Left ventricle myocardium inferior (tissue), 1 donor: ENCODE measurements around the gene CLEC16A. TPM values are rescaled to one million over a fixed set of nuclear protein-coding genes. Genes with fewer than 3 reads are reported as not detected.

Experiments used
- DNase-seq: peaks from one replicate; pipeline ENCODE4 v3.0.0-alpha.2; 2020
- H3K27ac ChIP-seq: fragments of 200-600 bp; replicated peaks from 2 replicates; pipeline ENCODE4 v1.8.0; 2021
- H3K27me3 ChIP-seq: fragments of 200-600 bp; 2 replicates; pipeline ENCODE4 v1.8.0; 2021; ENCODE audit warnings: low read depth
- H3K36me3 ChIP-seq: fragments of 200-600 bp; 2 replicates; pipeline ENCODE4 v1.8.0; 2021
- H3K4me1 ChIP-seq: fragments of 200-600 bp; 2 replicates; pipeline ENCODE4 v1.8.0; 2021
- H3K4me3 ChIP-seq: fragments of 200-600 bp; 2 replicates; pipeline ENCODE4 v1.8.0; 2021; ENCODE audit warnings: mild to moderate bottlenecking, moderate library complexity
- H3K9me3 ChIP-seq: fragments of 200-600 bp; replicated peaks from 2 replicates; pipeline ENCODE4 v1.8.0; 2021
- CTCF ChIP-seq: fragments of 200-600 bp; IDR thresholded peaks from 2 replicates; pipeline ENCODE4 v1.8.0; 2021; ENCODE audit warnings: antibody characterized with exemption, mild to moderate bottlenecking, borderline replicate concordance
- intact Hi-C: fragments of 100-400 bp; cut with micrococcal nuclease; formaldehyde crosslinking; loops from one replicate; pipeline ENCODE4 v1.11.0; 2022
- total RNA-seq: library from RNA; stranded (reverse); fragmentation: NEBNext Ultra II Directional; extraction: Animal tissue kit (Norgen Biotek cat#: 25700); gene quantifications from one replicate; pipeline ENCODE4 v1.2.1, GENCODE V29; 2021
- donor health status: DM: no; HTN: yes; CAD: no; lungs with severe emphysema.

CLEC16A gene
- total RNA-seq, 1 donor from 2014 or later, result 24.6 TPM

- H3K27ac ChIP-seq, result peak overlapping the region; percentile 50
- no peak for DNase-seq
- intact Hi-C loops, result loop anchor here (2.0 kb wide), 1 partner anchor 32 kb away; no protein-coding TSS in a partner anchor
Observed at GRCh38 chr16:11138769-11139325, 194.5 kb downstream of the CLEC16A start.

DNA sequence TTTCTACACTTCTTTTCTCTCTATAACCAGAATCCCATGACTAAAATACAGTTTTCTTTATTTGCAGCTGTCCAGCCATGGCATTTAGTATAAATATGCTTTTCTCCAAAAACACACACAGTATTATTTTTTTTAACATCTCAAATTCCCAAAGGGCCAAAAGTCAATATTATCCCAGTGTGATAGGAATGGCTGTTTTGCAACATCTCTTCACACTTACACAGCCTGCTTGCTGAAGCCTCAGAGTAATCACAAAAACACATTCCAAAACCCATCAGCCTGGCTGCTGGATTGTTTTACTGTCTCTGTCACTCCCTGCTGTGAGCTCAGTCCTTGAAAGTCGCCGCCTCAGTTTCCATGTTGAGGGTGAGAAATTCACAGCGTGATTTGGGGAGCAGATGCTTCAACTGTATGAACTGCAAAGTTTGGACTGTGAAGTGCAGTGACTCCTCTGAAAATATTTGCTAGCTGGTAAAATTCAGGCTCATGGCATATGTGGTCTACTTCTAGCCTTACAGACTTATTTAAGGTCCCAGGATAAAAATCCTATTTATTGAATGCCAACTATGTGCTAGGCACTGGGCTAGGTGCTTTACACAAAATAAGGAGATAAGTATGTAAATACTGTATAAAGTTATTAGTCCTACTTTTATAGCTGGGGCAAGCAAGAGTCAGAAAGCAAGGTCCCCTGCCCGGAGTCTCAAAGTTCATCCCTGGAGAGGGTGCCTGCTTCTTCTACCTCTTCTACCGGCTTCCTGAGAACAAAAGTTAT lies 195.1 kb downstream of the CLEC16A start:
- Histone ChIP-seq H3K9me3 (no peaks in the 10 kb centered on the region), H3K27ac (peak overlapping the region; percentile 50), H3K4me3 (no peak overlapping the region), H3K27me3 (no peaks in the 10 kb centered on the region), H3K36me3 (no peaks in the 10 kb centered on the region), H3K4me1 (peaks cover 84% of the 10 kb centered on the region)
- TF ChIP-seq CTCF, result no peak
- no peak for DNase-seq
- intact Hi-C loops, result loop anchor here (2.0 kb wide), 1 partner anchor 33 kb away; no protein-coding TSS in a partner anchor

More at GRCh38 chr16:11138769-11139325, 194.5 kb downstream of the CLEC16A start:
- Histone ChIP-seq H3K36me3 (no peaks in the 10 kb centered on the region), H3K27me3 (no peaks in the 10 kb centered on the region), H3K4me1 (peaks cover 84% of the 10 kb centered on the region), H3K9me3 (no peaks in the 10 kb centered on the region), H3K4me3 (no peak overlapping the region)
- TF ChIP-seq CTCF, result no peak

GRCh38 chr16:11140098-11140375 lies 195.7 kb downstream of the CLEC16A start:
- no peaks in the 10 kb centered on the region for H3K27me3 ChIP-seq
- no peak overlapping the region for H3K4me3 ChIP-seq
- no peak for TF ChIP-seq CTCF
- intact Hi-C loops, result no loop called here
- no peak for DNase-seq
- peaks cover 82% of the 10 kb centered on the region for H3K4me1 ChIP-seq
- H3K27ac ChIP-seq, result no peak overlapping the region
- no peaks in the 10 kb centered on the region for H3K36me3 ChIP-seq
- no peaks in the 10 kb centered on the region for H3K9me3 ChIP-seq

DNA sequence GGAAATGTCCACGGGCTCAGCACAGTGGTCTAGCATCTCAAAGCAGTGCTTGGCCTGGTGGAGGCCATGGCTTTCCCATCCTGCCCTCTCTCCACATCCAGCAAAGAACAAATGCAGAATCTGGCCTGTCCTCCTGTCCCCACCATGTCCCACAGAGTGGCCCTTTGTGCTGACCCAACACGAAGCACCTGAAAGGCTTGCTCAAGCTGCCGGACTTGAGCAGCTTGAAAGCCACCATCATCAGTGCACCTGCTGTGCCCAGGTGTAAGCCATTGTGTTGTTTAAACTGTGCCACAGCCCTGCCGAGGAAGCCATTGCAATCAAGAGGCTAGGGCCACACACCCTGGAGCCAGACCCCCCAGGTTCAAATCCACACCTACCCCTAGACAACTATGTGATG lies 196.1 kb downstream of the CLEC16A start:
- no peak overlapping the region for H3K4me3 ChIP-seq
- no peaks in the 10 kb centered on the region for H3K9me3 ChIP-seq
- no peaks in the 10 kb centered on the region for H3K27me3 ChIP-seq
- H3K36me3 ChIP-seq, result no peaks in the 10 kb centered on the region
- no peak for DNase-seq
- intact Hi-C loops, result no loop called here
- TF ChIP-seq CTCF, result no peak
- H3K27ac ChIP-seq, result peak overlapping the region; percentile 41
- peaks cover 78% of the 10 kb centered on the region for H3K4me1 ChIP-seq

DNA sequence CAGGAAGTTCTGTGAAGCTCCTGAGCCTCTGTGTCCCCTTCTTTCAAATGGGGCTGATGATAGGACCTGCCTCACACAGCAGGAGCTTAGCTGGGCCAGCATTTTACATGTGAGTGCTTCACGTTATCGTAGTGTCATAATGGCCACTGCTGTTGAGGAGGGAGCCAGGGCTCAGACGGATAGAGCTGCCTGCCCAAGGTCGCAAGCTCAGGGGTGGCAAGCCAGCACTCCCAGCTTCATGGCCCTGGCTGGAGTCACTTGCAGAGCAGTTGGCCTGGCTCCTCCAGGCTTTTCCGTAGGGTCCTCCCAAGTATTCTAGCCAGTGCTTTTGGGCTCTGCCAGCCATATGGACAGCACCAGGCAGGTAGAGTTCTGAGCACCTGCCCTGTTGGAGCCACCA lies 196.5 kb downstream of the CLEC16A start:
- H3K36me3 ChIP-seq, result no peaks in the 10 kb centered on the region
- no peaks in the 10 kb centered on the region for H3K27me3 ChIP-seq
- H3K4me1 ChIP-seq, result peaks cover 74% of the 10 kb centered on the region
- no peaks in the 10 kb centered on the region for H3K9me3 ChIP-seq
- no peak for DNase-seq
- peak overlapping the region; percentile 41 for H3K27ac ChIP-seq
- intact Hi-C loops, result no loop called here
- no peak for TF ChIP-seq CTCF
- no peak overlapping the region for H3K4me3 ChIP-seq
